ENCODE measurements around the gene STIM1.

DNA sequence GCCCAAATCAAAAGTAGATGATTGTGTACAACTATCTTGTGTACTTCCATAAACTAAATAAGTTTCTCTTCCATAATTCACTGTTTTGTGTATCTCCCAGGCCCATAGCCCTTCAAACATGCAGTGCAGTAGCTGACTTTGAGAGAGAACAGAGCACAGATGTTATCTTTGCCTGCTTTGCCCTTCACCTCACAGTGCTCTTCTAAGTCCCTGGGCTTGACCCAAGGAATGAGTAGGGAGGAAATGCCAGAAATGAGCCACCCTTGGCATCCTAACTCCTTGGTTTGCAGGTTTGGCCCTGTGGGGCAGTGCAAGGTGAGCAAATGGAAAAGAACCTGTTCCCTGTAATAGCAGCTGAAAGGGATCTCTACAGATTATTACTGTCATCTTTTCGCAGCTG, 79.2 kb downstream of the STIM1 start:
- no peak for TF ChIP-seq EZH2 (IDR thresholded peaks at IDR 0.05)
- TF ChIP-seq POLR2AphosphoS5 (IDR thresholded peaks at IDR 0.05; ENCODE audit: borderline replicate concordance, low read depth, low read length), result no peak
